Measurements from ENCODE around the gene CASK.

The CASK gene

GRCh38 chrX:41580423-41581064, 342.8 kb downstream of the CASK start:
- DNase-seq (ENCODE audit: low read depth in 2 of 2): no peak

GRCh38 chrX:41563876-41564275, 359.5 kb downstream of the CASK start:
- DNase-seq (ENCODE audit: low read depth in 2 of 2): no peak

GRCh38 chrX:41561045-41561444, 362.3 kb downstream of the CASK start:
- DNase-seq (ENCODE audit: low read depth in 2 of 2): peak in 1 of 2 donors; percentile 1

DNA sequence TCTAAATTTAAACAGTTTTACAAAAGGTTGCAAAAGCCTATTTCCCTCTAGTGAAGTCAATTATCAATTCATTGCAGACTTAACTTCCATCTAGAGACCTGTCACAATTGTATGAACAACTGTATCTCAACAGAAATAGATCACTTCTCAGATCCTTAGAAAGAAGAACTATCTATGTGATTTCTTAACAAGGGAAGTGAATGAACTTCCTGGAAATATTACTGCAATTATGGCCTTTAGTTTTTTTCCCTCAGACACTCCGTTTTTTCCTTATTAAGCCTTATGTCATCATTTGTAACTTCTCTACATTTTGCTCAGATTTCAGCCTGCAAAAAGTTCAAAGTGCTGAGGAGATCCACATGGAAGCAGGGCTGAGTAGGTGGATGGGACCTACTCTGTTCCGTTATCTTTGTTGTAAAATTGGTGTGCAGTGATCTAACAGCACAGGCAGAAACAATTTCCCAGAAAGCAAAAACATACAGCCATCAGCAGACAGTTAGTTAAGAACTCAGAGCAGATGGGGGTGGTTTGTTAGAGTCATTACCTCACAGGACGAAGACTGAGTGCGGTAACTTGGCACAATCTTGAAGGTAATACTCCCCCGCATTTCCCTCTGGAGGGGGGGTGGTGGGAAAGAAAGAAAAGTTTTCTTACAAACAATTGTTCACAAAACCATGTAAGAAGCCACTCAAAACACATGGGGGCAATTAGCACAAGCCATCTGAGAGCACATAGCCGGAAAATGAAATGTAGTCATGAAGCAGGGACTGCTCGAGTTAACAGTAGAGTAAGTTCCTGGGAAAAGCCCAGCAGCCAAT, 363.9 kb downstream of the CASK start:
- DNase-seq (ENCODE audit: low read depth in 2 of 2): peak in 1 of 2 donors; percentile 2

DNA sequence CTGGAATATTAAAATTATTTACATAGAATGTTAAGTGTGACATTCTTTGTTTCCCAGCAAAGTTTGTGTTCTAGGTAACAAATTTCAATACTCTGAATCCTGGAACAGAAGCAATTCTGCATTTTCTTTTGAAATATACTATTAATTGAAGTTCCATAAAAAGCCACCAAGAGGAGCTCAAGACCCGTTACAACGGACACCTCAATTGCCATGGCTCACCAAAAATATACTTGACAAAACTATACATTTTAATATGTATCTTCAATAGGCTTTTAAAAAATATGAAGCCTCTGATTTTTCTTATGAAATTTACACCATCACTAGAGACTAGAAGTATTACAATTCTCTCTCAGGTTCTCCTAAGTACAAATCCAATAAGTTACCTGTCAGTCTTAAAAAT, 364.8 kb downstream of the CASK start:
- no peak for DNase-seq (ENCODE audit: low read depth in 2 of 2)

GRCh38 chrX:41556958-41557357, 366.4 kb downstream of the CASK start:
- no peak for DNase-seq (ENCODE audit: low read depth in 2 of 2)

DNA sequence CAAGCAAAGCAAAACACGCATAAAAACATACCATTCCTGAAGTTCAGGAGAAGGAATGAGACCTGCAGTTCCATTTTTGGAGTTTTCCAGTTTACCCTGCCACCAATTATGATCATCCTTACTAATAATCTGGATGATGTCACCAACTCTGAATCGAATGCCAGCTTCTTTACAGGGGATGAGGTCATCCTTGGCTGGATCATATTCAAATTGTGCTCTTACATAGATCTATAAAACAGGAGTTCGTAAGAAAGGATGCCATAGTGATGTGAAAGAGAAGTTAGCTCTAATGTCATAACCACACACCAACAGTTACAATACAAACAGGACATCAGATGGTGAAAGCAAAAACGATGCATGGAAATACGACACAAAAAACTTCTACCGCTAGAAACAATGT, 369.7 kb downstream of the CASK start:
- DNase-seq (ENCODE audit: low read depth in 2 of 2): no peak

- DNase-seq (ENCODE audit: low read depth in 2 of 2): no peak
These were observed 374.9 kb downstream of the CASK start for GRCh38 chrX:41548411-41548810.

DNA sequence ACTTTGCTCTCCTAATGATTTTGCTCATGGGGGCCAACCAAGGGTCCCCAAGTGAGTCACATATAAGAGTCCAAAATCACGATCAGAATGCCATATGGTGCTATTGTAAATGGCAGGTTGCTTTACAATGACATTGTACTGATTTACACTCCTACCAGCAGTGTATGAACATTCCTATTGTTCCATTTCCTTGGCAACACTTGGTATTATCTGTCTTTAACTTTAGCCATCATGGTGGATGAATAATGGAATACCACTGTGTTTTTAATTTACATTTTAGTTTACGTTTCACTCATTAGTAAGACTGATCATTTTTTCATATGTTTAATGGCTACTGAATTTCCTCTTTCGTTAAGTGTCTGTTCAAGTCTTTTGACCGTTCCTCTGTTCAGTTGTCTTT, 379.7 kb downstream of the CASK start:
- DNase-seq (ENCODE audit: low read depth in 2 of 2): no peak

DNA sequence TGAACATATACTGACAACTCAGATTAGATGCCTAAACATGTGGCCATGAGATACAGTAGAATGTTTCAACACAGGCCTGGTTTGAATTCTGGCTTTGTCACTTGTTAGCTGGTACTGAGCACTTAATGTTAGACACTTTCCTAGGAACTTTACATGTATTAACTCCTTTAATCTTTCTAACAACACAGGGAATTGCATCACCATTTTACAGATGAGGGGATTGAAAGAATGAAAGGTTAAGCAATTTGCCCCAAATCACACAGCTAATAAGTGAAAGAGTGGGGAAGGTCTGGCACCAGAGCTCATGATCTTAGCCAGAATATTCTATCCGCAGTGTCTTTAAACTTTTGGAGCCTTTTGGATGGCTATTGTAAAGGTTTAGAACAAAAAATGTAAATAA, 380.3 kb downstream of the CASK start:
- DNase-seq (ENCODE audit: low read depth in 2 of 2): no peak

- no peak for DNase-seq (ENCODE audit: low read depth in 2 of 2)
These were observed 380.8 kb downstream of the CASK start for GRCh38 chrX:41542536-41542935.

- DNase-seq (ENCODE audit: low read depth in 2 of 2): no peak
These were observed 381.2 kb downstream of the CASK start for GRCh38 chrX:41542135-41542534.

GRCh38 chrX:41541386-41541785, 382.0 kb downstream of the CASK start:
- no peak for DNase-seq (ENCODE audit: low read depth in 2 of 2)

DNA sequence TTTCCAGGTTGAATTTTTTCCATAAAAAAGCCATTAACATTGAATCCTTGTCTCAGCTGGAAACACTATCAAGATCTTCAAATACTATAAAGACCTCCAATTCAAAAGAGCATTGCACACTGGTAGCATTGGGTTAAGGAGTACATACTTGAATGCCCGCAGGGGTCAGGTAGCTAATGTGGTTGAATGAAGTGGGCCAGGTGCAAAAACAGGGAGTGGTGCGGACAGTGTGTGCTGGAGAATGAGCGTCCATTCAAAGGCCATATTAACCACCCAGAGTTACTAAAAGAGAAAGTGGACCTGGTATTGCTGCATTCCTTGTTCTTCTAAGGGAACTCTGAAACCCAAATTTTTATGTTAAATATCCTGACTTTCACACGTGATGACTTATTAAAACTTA, 384.6 kb downstream of the CASK start:
- DNase-seq (ENCODE audit: low read depth in 2 of 2): no peak

GRCh38 chrX:41530085-41530484, 393.3 kb downstream of the CASK start:
- no peak for DNase-seq (ENCODE audit: low read depth in 2 of 2)

GRCh38 chrX:41529221-41529620, 394.1 kb downstream of the CASK start:
- no peak for DNase-seq (ENCODE audit: low read depth in 2 of 2)

DNA sequence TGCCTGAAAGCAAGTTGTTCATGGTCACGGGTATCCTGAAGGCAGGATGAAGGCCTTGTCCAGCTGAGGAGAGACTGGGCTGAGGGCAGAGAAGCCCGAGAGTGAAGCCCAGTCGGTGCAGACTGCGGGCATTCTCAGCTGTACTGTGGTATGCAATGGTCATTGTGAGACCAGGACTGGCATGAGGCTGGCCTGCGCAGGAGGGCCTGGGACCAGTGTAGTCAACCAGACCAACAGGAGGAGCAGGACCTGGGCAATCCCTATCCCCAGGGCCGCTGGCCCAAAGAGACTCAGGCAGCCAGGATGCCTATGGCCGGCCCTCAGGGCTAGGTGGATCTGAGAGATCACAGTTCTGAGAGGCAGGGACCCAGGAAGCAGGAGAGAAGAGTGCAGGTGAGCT, 394.6 kb downstream of the CASK start:
- DNase-seq (ENCODE audit: low read depth in 2 of 2): no peak

GRCh38 chrX:41526925-41527324, 396.4 kb downstream of the CASK start:
- no peak for DNase-seq (ENCODE audit: low read depth in 2 of 2)

DNA sequence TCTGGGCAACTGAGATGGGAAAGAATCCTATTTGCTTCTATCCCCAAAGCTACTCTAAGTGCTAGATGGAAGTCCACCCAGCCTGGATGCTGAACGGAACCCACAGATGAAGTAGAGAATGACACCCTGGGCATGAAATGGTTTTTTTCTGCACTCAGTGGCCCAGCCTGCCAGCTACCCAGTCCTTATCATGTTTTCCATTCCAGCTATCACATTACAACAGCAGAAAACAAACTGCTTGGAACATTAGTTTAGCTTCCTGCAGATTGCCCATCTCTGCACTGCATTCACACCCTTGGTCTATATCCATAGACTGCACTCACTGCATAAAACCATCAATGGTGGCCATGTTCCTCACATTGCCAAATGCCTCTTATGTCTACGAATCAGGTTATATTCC, 397.1 kb downstream of the CASK start:
- DNase-seq (ENCODE audit: low read depth in 2 of 2): no peak

- DNase-seq (ENCODE audit: low read depth in 2 of 2): no peak
These were observed 400.7 kb downstream of the CASK start for GRCh38 chrX:41522671-41523070.

DNA sequence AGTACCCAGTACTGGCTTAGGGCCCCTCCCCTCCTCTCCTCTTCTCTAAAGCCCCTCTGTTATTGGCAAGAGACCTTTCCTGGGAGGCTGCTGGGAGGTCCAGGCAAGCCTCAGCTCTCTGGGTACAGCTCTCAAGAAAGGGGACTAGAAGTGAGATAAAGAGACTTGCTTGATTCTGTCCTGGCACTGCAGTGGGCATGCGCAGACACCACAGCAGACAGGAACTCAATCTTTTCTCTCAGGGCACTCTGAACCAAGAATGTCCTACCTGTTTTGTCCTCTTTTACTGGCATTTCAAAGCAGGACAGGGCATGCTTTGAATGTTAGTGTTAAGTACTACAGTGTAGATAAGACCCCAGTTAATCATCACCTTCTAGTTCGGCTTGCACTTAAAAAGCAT, 401.3 kb downstream of the CASK start:
- DNase-seq (ENCODE audit: low read depth in 2 of 2): no peak

DNA sequence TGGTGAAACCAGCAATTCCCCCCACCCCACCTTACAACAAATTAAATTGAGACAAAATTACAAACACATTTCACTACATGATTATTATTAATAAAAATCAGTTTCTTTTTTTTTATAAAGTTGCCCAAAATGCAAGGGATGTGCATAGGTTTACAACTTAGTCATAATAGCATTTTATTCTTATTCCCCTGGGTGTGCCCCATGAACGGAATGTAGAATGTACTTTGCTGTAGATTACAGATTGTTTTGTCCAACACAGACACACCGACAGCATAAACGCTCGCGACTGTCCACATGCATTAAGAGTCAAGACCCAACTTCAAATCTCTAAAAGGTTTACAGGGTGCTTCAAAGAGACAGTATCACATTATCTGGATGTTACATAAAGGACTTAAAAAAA, 403.9 kb downstream of the CASK start:
- DNase-seq (ENCODE audit: low read depth in 2 of 2): no peak

DNA sequence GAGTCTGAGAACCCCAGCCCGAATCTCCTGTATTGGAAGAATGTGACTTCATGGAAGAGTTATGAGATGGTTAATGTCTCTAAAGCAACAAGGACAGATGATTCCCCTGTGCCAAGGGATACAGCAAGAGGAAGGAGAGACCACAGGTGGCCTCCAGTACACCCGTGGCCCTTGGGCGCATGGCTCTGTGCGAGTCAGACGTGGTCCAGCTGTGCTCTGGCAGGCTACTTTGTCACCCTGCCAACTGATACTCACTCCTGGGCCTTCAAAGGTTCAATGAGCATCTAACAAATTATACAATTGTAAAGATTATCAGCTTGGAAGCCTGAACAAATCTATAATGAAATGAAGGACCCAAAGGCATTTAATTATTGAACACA, 404.5 kb downstream of the CASK start:
- DNase-seq (ENCODE audit: low read depth in 2 of 2): no peak

Measured in activated CD4-positive, alpha-beta T cell treated with anti-CD3 and anti-CD28 coated beads for 24 hours (primary cell).